ENCODE measurements around the gene DMRTB1. TPM values are rescaled to one million over a fixed set of nuclear protein-coding genes. Genes with fewer than 3 reads are reported as not detected.

DMRTB1 gene
- not detected for total RNA-seq

GRCh38 chr1:53459321-53460175 is at the start of gene DMRTB1:
DMRTB1 (plus strand) TSS chr1:53459399; CDS start chr1:53459454, 55 bp downstream.

Other genes with a start within 250 kb of the DMRTB1 start
- gene CZIB, start 238.8 kb upstream of the DMRTB1 start, total RNA-seq: 41.3 TPM
- gene MAGOH, start 220.9 kb upstream of the DMRTB1 start, total RNA-seq: 28.6 TPM
- gene LRP8, start 131.3 kb upstream of the DMRTB1 start, total RNA-seq: 71.0 TPM

All from diencephalon (tissue), 1 donor.